Mesenchymal stem cell (in vitro differentiated cells and primary cell): ENCODE measurements around the gene GIMAP8.

Source experiments
- DNase-seq: peaks from one replicate; pipeline ENCODE4 v3.0.0-alpha.2; 2013
- H2AFZ ChIP-seq: one replicate; pipeline ENCODE4 v1.6.1; 2013; ENCODE audit warnings: low read depth, mild to moderate bottlenecking, control low read depth, inconsistent platforms, low read length, moderate library complexity
- H2AK5ac ChIP-seq: 2 replicates; pipeline ENCODE4 v1.6.1; 2013; ENCODE audit warnings: low read length, moderate library complexity, mild to moderate bottlenecking, inconsistent platforms; ENCODE audit not compliant: severe bottlenecking
- H2BK120ac ChIP-seq: one replicate; pipeline ENCODE4 v1.6.1; 2013; ENCODE audit warnings: low read depth, mild to moderate bottlenecking, inconsistent platforms, low read length, moderate library complexity
- H2BK12ac ChIP-seq, 2 experiments: one replicate each; pipeline ENCODE4 v1.6.1; 2013; ENCODE audit warnings: inconsistent platforms in 2 of 2, low read length in 2 of 2, mild to moderate bottlenecking in 2 of 2, moderate library complexity in 2 of 2, control low read depth in 1 of 2
- H2BK15ac ChIP-seq: one replicate; pipeline ENCODE4 v1.6.1; 2013; ENCODE audit warnings: mild to moderate bottlenecking, low read depth, inconsistent platforms; ENCODE audit not compliant: poor library complexity, severe bottlenecking
- H2BK5ac ChIP-seq: 2 replicates; pipeline ENCODE4 v1.6.1; 2013; ENCODE audit warnings: low read depth, mild to moderate bottlenecking, low read length, control low read depth, inconsistent platforms; ENCODE audit not compliant: poor library complexity, severe bottlenecking
- H3K14ac ChIP-seq, 2 experiments: one replicate each; pipeline ENCODE4 v1.6.1; 2013; ENCODE audit warnings: inconsistent platforms in 2 of 2, low read length in 2 of 2, control low read depth in 1 of 2, mild to moderate bottlenecking in 1 of 2, moderate library complexity in 1 of 2
- H3K18ac ChIP-seq, 2 experiments: one replicate each; pipeline ENCODE4 v1.6.1; 2013; ENCODE audit warnings: inconsistent platforms in 2 of 2, low read length in 2 of 2, control low read depth in 1 of 2, low read depth in 1 of 2, mild to moderate bottlenecking in 1 of 2
- H3K23ac ChIP-seq, 2 experiments: one replicate each; pipeline ENCODE4 v1.6.1; 2013; ENCODE audit warnings: inconsistent platforms in 2 of 2, low read length in 2 of 2, mild to moderate bottlenecking in 2 of 2, moderate library complexity in 2 of 2, control low read depth in 1 of 2
- H3K27ac ChIP-seq: 2 replicates; pipeline ENCODE4 v1.5.1; 2013; ENCODE audit warnings: mild to moderate bottlenecking, moderate library complexity, low read length, control low read depth, inconsistent platforms; ENCODE audit not compliant: poor library complexity, severe bottlenecking
- H3K27me3 ChIP-seq, 2 experiments: 2 replicates each; pipeline versions ENCODE4 v1.6.1 to v1.7.0; 2013; ENCODE audit warnings: low read length in 2 of 2, mild to moderate bottlenecking in 2 of 2, moderate library complexity in 2 of 2, control low read depth in 1 of 2, inconsistent platforms in 1 of 2; ENCODE audit not compliant: control insufficient read depth in 1 of 2, insufficient read depth in 1 of 2
- H3K36me3 ChIP-seq, 2 experiments: 2 replicates each; pipeline versions ENCODE4 v1.6.1 to v1.7.0; 2013; ENCODE audit warnings: low read length in 2 of 2, control low read depth in 1 of 2, inconsistent platforms in 1 of 2, low read depth in 1 of 2, mild to moderate bottlenecking in 1 of 2; ENCODE audit not compliant: insufficient read depth in 2 of 2, control insufficient read depth in 1 of 2
- H3K4ac ChIP-seq, 2 experiments: one replicate each; pipeline ENCODE4 v1.6.1; 2013; ENCODE audit warnings: inconsistent platforms in 2 of 2, low read length in 2 of 2, mild to moderate bottlenecking in 2 of 2, moderate library complexity in 2 of 2, control low read depth in 1 of 2, low read depth in 1 of 2
- H3K4me1 ChIP-seq: 2 replicates; pipeline ENCODE4 v1.6.1; 2013; ENCODE audit warnings: low read depth, low read length, control low read depth; ENCODE audit not compliant: control insufficient read depth, insufficient read depth
- H3K4me2 ChIP-seq: 2 replicates; pipeline ENCODE4 v1.6.1; 2013; ENCODE audit warnings: low read length, mild to moderate bottlenecking, inconsistent platforms; ENCODE audit not compliant: poor library complexity, severe bottlenecking
- H3K4me3 ChIP-seq, 2 experiments: 2 replicates each; pipeline versions ENCODE4 v1.5.1 to v1.7.0; 2013; ENCODE audit warnings: low read length in 2 of 2, mild to moderate bottlenecking in 2 of 2, control low read depth in 1 of 2, low read depth in 1 of 2; ENCODE audit not compliant: insufficient read depth in 1 of 2
- H3K79me1 ChIP-seq: replicated peaks from 2 replicates; pipeline ENCODE4 v1.6.1; 2013; ENCODE audit warnings: mild to moderate bottlenecking, control low read depth, low read length, inconsistent platforms; ENCODE audit not compliant: poor library complexity, severe bottlenecking
- H3K9ac ChIP-seq: 2 replicates; pipeline ENCODE4 v1.7.0; 2013; ENCODE audit warnings: mild to moderate bottlenecking, low read length, moderate library complexity
- H3K9me3 ChIP-seq: 2 replicates; pipeline ENCODE4 v1.7.0; 2013; ENCODE audit warnings: mild to moderate bottlenecking, low read length; ENCODE audit not compliant: control insufficient read depth
- H4K8ac ChIP-seq: one replicate; pipeline ENCODE4 v1.6.1; 2013; ENCODE audit warnings: inconsistent platforms, mild to moderate bottlenecking, low read length, moderate library complexity
- H4K91ac ChIP-seq: one replicate; pipeline ENCODE4 v1.6.1; 2013; ENCODE audit warnings: mild to moderate bottlenecking, low read length, inconsistent platforms
- WGBS: methylation state at CpG from one replicate; pipeline ENCODE4 v1.1.7; 2013; ENCODE audit warnings: mixed read lengths; 5-methylcytosine and 5-hydroxymethylcytosine counted together

GIMAP8 gene

GRCh38 chr7:150473902-150474301 is 23.5 kb downstream of the GIMAP8 start:
- Histone ChIP-seq H2BK120ac (no peak overlapping the region), H2BK15ac (no peak overlapping the region), H3K18ac (no peak overlapping the region), H3K9ac (no peak overlapping the region), H3K4ac (no peak overlapping the region), H4K91ac (no peak overlapping the region), H3K79me1 (no peaks in the 10 kb centered on the region), H3K14ac (no peak overlapping the region), H2BK12ac (no peak overlapping the region), H3K4me1 (no peaks in the 10 kb centered on the region), H2BK5ac (no peak overlapping the region), H3K27ac (no peak overlapping the region), H3K36me3 (no peaks in the 10 kb centered on the region), H4K8ac (no peak overlapping the region), H3K27me3 (no peaks in the 10 kb centered on the region), H2AFZ (no peak overlapping the region), H3K23ac (no peak overlapping the region), H3K9me3 (no peaks in the 10 kb centered on the region), H3K4me2 (no peak overlapping the region), H2AK5ac (no peak overlapping the region), H3K4me3 (no peak overlapping the region)
- WGBS, result 85% methylated on average over 7 of the region's 7 CpGs
- DNase-seq, result no peak

- H3K36me3 ChIP-seq, result no peaks in the 10 kb centered on the region
- no peak overlapping the region for H3K23ac ChIP-seq
- H4K8ac ChIP-seq, result no peak overlapping the region
- H2BK12ac ChIP-seq, result no peak overlapping the region
- H3K4me1 ChIP-seq, result no peaks in the 10 kb centered on the region
- H2BK15ac ChIP-seq, result no peak overlapping the region
- no peaks in the 10 kb centered on the region for H3K27me3 ChIP-seq
- no peak overlapping the region for H3K4me2 ChIP-seq
- H3K9me3 ChIP-seq, result no peaks in the 10 kb centered on the region
- no peak overlapping the region for H3K4ac ChIP-seq
- no peak overlapping the region for H3K18ac ChIP-seq
- no peaks in the 10 kb centered on the region for H3K79me1 ChIP-seq
- no peak overlapping the region for H4K91ac ChIP-seq
- no peak overlapping the region for H2BK120ac ChIP-seq
- no peak for DNase-seq
- H3K27ac ChIP-seq, result no peak overlapping the region
- H2AK5ac ChIP-seq, result no peak overlapping the region
- no peak overlapping the region for H3K9ac ChIP-seq
- WGBS, result no CpG with 5 or more reads among the region's 3 CpGs
- H2BK5ac ChIP-seq, result no peak overlapping the region
- no peak overlapping the region for H2AFZ ChIP-seq
- no peak overlapping the region for H3K14ac ChIP-seq
- H3K4me3 ChIP-seq, result no peak overlapping the region
Measured at GRCh38 chr7:150476285-150476684, 25.9 kb downstream of the GIMAP8 start.

GRCh38 chr7:150476819-150477631 is 26.6 kb downstream of the GIMAP8 start:
- H3K27ac ChIP-seq, result no peak overlapping the region
- no peak overlapping the region for H3K14ac ChIP-seq
- no peak overlapping the region for H4K91ac ChIP-seq
- no peaks in the 10 kb centered on the region for H3K79me1 ChIP-seq
- no peak overlapping the region for H2BK5ac ChIP-seq
- H3K4me2 ChIP-seq, result no peak overlapping the region
- DNase-seq, result no peak
- no peaks in the 10 kb centered on the region for H3K27me3 ChIP-seq
- H4K8ac ChIP-seq, result no peak overlapping the region
- 85% methylated on average over 25 of the region's 25 CpGs for WGBS
- no peaks in the 10 kb centered on the region for H3K9me3 ChIP-seq
- no peak overlapping the region for H2BK12ac ChIP-seq
- no peaks in the 10 kb centered on the region for H3K36me3 ChIP-seq
- H3K4me3 ChIP-seq, result no peak overlapping the region
- H2AK5ac ChIP-seq, result no peak overlapping the region
- H3K4ac ChIP-seq, result no peak overlapping the region
- H2BK15ac ChIP-seq, result no peak overlapping the region
- H3K9ac ChIP-seq, result no peak overlapping the region
- no peak overlapping the region for H3K18ac ChIP-seq
- no peaks in the 10 kb centered on the region for H3K4me1 ChIP-seq
- no peak overlapping the region for H2AFZ ChIP-seq
- H3K23ac ChIP-seq, result no peak overlapping the region
- H2BK120ac ChIP-seq, result no peak overlapping the region

- Histone ChIP-seq H3K79me1 (no peaks in the 10 kb centered on the region), H3K4me3 (no peak overlapping the region)
- 33% methylated on average over 1 of the region's 3 CpGs for WGBS
Measured at GRCh38 chr7:150479023-150479716, 28.7 kb downstream of the GIMAP8 start.

More at GRCh38 chr7:150479023-150479716, 28.7 kb downstream of the GIMAP8 start:
- Histone ChIP-seq H2BK5ac (no peak overlapping the region), H3K4me1 (no peaks in the 10 kb centered on the region), H4K8ac (no peak overlapping the region), H3K18ac (no peak overlapping the region), H4K91ac (no peak overlapping the region), H3K9ac (no peak overlapping the region), H3K23ac (no peak overlapping the region), H2BK15ac (no peak overlapping the region), H3K14ac (no peak overlapping the region), H3K36me3 (no peaks in the 10 kb centered on the region), H3K27me3 (no peaks in the 10 kb centered on the region), H3K4ac (no peak overlapping the region), H2BK12ac (no peak overlapping the region), H3K27ac (no peak overlapping the region), H2AFZ (no peak overlapping the region), H2BK120ac (no peak overlapping the region), H2AK5ac (no peak overlapping the region), H3K4me2 (no peak overlapping the region), H3K9me3 (no peaks in the 10 kb centered on the region)
- DNase-seq, result no peak
